ENCODE data around the gene MGMT.

DNA sequence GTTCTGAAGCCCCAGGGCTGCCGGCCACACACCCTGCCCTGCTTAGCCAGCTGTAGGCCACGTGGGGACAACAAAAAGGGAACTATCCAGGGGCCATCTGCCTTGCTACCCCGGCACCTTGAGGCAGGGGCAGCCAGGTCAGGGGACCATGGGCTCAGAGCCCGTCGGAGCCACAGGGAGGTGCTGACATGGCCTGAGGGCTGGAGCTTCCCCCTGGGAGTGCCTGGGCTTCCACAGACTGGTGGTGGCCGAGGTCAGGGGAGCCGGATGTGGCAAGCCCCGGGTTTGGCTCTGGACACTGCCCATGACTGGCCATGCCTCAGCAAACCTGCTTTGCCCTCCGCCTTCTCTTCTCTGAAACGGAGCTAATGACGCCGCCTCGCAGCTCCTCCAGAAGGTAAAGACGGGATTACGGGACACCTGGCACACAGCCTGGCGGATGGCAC, 318.5 kb downstream of the MGMT start:
- TF ChIP-seq ZNF274 (IDR thresholded peaks at IDR 0.05; ENCODE audit: low read depth, low read length), result no peak
- TF ChIP-seq YY1 (IDR thresholded peaks at IDR 0.05; ENCODE audit: insufficient read depth, insufficient read length), result no peak
